ENCODE measurements around the gene SLC49A4. TPM values are rescaled to one million over a fixed set of nuclear protein-coding genes. Genes with fewer than 3 reads are reported as not detected.
A peak's percentile ranks its signal among the peaks of the same experiment; 100 is the strongest.

Gene SLC49A4
- total RNA-seq, 4 donors from 2014 or later = 21.2 to 25.7 (median 24.1) TPM

DNA sequence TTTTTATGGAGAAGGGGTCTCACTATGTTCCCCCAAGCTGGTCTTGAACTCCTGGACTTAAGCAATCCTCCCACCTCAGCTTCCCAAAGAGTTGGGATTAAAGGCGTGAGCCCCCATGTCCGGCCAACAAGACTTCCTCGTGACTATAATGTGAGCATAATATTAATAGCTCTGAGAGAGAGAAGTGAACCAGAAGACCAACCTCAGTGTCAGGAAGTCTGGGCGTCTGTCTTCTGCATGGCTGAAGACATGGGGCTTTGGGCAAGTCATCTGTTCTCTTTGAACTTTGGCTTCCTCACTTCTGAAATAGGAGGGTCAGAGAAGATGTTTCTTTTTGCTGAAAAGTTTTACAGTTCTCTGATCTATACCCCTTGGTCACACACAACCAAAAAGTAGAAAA, 92.1 kb downstream of the SLC49A4 start:
- H3K4me1 ChIP-seq = peaks cover 0 to 19% (median 17%) of the 10 kb centered on the region in 4 donors
- no peak for DNase-seq (ENCODE audit: extremely low spot score)
- no peak overlapping the region for H3K27ac ChIP-seq (replicated peaks in 1 of 4)
- intact Hi-C loops (cut with DNase I) = no loop called here
- no peaks in the 10 kb centered on the region for H3K27me3 ChIP-seq
- TF ChIP-seq, protein P1, sequence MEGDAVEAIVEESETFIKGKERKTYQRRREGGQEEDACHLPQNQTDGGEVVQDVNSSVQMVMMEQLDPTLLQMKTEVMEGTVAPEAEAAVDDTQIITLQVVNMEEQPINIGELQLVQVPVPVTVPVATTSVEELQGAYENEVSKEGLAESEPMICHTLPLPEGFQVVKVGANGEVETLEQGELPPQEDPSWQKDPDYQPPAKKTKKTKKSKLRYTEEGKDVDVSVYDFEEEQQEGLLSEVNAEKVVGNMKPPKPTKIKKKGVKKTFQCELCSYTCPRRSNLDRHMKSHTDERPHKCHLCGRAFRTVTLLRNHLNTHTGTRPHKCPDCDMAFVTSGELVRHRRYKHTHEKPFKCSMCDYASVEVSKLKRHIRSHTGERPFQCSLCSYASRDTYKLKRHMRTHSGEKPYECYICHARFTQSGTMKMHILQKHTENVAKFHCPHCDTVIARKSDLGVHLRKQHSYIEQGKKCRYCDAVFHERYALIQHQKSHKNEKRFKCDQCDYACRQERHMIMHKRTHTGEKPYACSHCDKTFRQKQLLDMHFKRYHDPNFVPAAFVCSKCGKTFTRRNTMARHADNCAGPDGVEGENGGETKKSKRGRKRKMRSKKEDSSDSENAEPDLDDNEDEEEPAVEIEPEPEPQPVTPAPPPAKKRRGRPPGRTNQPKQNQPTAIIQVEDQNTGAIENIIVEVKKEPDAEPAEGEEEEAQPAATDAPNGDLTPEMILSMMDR (IDR thresholded peaks at IDR 0.05) = no peak
- TF ChIP-seq POLR2AphosphoS5 (IDR thresholded peaks at IDR 0.05) (no peak), POLR2A (IDR thresholded peaks at IDR 0.05; ENCODE audit: low read depth) (no peak), EP300 (IDR thresholded peaks at IDR 0.05) (no peak)
- H3K4me3 ChIP-seq = no peak overlapping the region
- 87% methylated on average over 4 of the region's 4 CpGs for WGBS
- H3K36me3 ChIP-seq = peaks cover 0 to 5% (median 1%) of the 10 kb centered on the region in 4 donors
- no peaks in the 10 kb centered on the region for H3K9me3 ChIP-seq

DNA sequence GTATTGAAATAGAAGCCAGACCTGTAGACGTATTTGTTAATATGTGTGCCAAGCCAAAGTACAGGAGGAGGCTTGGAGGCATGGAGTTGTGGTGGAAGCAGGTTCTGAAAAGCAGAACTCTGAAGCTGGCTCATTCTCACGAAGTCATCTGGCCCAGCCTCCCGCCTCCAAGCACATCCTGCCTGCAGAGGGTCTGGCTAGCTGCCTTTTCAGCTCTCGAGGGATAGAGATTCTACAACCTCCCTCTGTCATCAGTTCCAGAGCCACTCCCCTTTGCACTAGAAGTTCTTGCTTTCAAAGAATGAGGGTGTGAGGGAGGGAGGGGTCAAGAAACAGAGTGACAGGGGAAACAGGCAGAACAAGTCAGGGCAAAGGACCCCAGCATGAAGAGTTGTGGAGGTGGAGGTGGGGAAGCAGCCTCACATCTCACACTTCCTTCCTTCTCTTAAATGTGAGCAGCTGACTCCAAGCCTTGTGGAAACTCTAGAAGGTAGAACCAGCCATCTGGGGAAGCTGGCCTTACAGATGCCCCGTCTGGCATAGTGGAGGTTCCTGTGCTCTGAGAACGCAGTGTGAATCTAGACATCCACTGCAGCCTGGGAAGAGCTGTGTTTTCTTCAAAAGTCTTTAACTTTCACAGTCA, 95.3 kb downstream of the SLC49A4 start:
- Histone ChIP-seq H3K4me1 (peaks cover 8 to 29% (median 22%) of the 10 kb centered on the region in 4 donors), H3K27ac (replicated peaks in 1 of 4) (peak overlapping the region in 2 of 4 donors; percentile 36 to 45), H3K9me3 (no peaks in the 10 kb centered on the region), H3K27me3 (no peaks in the 10 kb centered on the region), H3K36me3 (peaks cover 0 to 5% (median 0%) of the 10 kb centered on the region in 4 donors), H3K4me3 (no peak overlapping the region)
- intact Hi-C loops (cut with DNase I) = no loop called here
- TF ChIP-seq, protein P1 (IDR thresholded peaks at IDR 0.05) = no peak
- peak; percentile 12 to 48 for TF ChIP-seq POLR2AphosphoS5 (IDR thresholded peaks at IDR 0.05)
- no peak for DNase-seq (ENCODE audit: extremely low spot score)
- 21% methylated on average over 6 of the region's 6 CpGs for WGBS

DNA sequence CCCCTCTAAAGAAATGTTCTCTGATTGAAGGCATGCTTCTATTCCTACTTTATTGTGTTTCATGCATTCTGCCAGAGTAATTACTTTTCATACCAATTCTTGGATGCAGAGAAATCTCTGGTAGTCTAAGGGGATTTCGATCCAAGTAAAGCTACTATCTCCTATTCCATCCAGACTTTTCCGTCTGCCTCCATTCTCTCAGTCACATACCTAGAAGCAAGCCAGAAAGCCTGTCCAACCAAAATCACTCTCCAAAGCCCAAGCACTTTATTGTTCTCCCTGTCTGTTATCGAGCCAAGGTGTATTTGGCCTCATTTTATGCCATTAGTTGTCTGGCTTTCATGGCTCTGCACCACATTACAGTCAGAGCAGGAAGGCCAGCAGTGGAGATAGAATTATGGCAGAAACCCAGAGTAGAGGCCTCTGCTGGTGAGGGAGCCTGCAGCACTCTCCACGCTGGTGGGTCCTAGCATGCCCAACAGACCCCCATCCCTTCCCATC, 95.9 kb downstream of the SLC49A4 start:
- Histone ChIP-seq H3K9me3 (no peaks in the 10 kb centered on the region), H3K27me3 (no peaks in the 10 kb centered on the region), H3K4me1 (peaks cover 8 to 29% (median 22%) of the 10 kb centered on the region in 4 donors), H3K27ac (replicated peaks in 1 of 4) (peak overlapping the region in 2 of 4 donors; percentile 36 to 45), H3K36me3 (peaks cover 0 to 3% (median 0%) of the 10 kb centered on the region in 4 donors), H3K4me3 (no peak overlapping the region)
- no peak for TF ChIP-seq POLR2AphosphoS5 (IDR thresholded peaks at IDR 0.05)
- TF ChIP-seq POLR2A (IDR thresholded peaks at IDR 0.05; ENCODE audit: low read depth) = no peak
- TF ChIP-seq, protein P1 (IDR thresholded peaks at IDR 0.05) = no peak
- no peak for TF ChIP-seq EP300 (IDR thresholded peaks at IDR 0.05)
- DNase-seq (ENCODE audit: extremely low spot score) = no peak
- 63% methylated on average over 4 of the region's 4 CpGs for WGBS
- intact Hi-C loops (cut with DNase I) = no loop called here

DNA sequence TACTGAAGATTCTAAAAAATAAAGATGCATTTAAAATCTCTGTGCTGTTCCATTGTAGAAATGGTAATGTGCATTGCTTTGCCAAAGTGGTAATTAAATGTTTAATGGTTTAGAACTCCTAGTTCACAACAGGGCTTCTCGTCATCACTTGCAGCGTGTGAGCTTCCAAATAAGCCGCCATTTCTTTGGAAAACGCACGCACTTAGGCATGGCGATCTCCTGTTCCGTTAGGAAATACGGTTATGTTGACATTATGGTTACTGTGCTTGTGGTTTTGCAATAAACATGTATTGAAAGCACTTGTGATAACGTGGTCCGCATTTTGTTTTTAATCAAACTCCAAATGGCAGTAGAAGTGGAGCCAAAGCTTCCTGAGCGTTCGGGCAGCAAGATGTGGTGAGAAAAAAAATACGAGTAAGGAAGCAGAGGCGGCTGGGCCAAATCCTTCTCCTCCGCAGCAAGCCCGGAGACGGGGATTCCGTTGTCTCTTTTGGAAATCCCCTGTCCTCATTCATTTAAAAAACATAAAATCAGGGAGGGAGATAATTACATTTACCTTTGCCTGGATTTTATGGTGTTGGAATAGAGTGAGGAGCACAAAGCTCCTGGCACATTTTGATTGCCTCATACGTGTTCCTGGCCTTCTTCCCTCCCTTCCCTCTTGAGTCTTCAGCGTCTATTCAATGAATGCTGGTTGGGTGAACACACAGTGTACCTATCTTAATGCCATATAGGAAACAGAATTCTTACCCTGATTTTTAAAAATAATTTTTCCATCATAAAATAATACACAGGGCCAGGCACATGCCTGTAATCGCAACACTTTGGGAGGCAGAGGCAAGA, 97.5 kb downstream of the SLC49A4 start:
- DNase-seq (ENCODE audit: extremely low spot score) = no peak
- TF ChIP-seq POLR2AphosphoS5 (IDR thresholded peaks at IDR 0.05) (no peak), EP300 (IDR thresholded peaks at IDR 0.05) (no peak), POLR2A (IDR thresholded peaks at IDR 0.05; ENCODE audit: low read depth) (no peak)
- TF ChIP-seq, protein P1 (IDR thresholded peaks at IDR 0.05) = no peak
- no peak overlapping the region for H3K27ac ChIP-seq (replicated peaks in 1 of 4)
- H3K9me3 ChIP-seq = no peaks in the 10 kb centered on the region
- intact Hi-C loops (cut with DNase I) = no loop called here
- no peaks in the 10 kb centered on the region for H3K36me3 ChIP-seq
- H3K4me1 ChIP-seq = peaks cover 8 to 29% (median 22%) of the 10 kb centered on the region in 4 donors
- H3K27me3 ChIP-seq = no peaks in the 10 kb centered on the region
- WGBS = 94% methylated on average over 21 of the region's 21 CpGs
- no peak overlapping the region for H3K4me3 ChIP-seq
